WI38 (cell line): ENCODE data around the gene PRKD1.

Experiments
- H3K4me3 ChIP-seq: 2 replicates; pipeline ENCODE4 v1.5.1; 2011; ENCODE audit warnings: low read depth, mild to moderate bottlenecking, control low read depth, low read length
- TF ChIP-seq, protein P1 (sequence below): IDR thresholded peaks from 2 replicates; pipeline ENCODE4 v1.5.1; 2012; ENCODE audit warnings: low read depth, mild to moderate bottlenecking, control low read depth, low read length

Gene PRKD1

DNA sequence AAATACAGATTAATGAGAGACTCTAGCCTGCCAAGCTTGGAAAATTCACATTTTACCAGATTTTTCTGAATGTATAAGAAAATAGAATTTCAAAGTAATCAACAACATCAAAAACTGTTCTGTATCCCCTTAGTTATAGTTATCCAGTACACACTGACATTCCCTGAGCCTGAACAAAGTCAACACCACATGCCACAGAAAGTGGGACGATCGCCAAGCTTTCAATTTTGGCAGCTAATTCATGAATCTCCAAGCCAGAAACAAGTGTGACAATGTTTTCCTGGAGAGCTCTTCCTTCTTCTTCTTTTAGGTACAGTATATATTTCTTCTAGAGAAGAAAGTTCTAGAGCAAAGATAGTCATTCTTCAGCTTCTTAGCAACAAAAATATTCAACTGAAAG is 290.2 kb downstream of the PRKD1 start:
- TF ChIP-seq, protein P1, sequence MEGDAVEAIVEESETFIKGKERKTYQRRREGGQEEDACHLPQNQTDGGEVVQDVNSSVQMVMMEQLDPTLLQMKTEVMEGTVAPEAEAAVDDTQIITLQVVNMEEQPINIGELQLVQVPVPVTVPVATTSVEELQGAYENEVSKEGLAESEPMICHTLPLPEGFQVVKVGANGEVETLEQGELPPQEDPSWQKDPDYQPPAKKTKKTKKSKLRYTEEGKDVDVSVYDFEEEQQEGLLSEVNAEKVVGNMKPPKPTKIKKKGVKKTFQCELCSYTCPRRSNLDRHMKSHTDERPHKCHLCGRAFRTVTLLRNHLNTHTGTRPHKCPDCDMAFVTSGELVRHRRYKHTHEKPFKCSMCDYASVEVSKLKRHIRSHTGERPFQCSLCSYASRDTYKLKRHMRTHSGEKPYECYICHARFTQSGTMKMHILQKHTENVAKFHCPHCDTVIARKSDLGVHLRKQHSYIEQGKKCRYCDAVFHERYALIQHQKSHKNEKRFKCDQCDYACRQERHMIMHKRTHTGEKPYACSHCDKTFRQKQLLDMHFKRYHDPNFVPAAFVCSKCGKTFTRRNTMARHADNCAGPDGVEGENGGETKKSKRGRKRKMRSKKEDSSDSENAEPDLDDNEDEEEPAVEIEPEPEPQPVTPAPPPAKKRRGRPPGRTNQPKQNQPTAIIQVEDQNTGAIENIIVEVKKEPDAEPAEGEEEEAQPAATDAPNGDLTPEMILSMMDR, result no peak
- no peak overlapping the region for H3K4me3 ChIP-seq

DNA sequence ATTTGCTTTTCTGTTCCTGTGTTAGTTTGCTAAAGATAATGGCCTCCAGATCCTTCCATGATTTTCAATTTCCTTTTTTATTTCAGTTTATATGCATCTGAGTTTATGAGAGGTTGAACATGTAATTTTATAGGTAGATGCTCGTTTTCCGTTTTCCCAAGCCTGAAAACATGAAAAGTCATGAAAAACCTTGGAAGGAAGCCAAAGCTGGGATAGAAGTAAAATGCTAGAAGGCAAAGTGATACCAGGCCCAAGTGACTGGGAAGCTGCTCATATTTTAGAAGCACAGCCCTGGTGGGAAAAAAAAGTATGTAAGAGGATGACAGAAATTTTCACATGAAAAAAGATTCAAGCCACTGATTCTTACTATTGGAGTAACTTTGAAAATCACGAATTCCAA is 290.8 kb downstream of the PRKD1 start:
- TF ChIP-seq, protein P1, result no peak
- no peak overlapping the region for H3K4me3 ChIP-seq

DNA sequence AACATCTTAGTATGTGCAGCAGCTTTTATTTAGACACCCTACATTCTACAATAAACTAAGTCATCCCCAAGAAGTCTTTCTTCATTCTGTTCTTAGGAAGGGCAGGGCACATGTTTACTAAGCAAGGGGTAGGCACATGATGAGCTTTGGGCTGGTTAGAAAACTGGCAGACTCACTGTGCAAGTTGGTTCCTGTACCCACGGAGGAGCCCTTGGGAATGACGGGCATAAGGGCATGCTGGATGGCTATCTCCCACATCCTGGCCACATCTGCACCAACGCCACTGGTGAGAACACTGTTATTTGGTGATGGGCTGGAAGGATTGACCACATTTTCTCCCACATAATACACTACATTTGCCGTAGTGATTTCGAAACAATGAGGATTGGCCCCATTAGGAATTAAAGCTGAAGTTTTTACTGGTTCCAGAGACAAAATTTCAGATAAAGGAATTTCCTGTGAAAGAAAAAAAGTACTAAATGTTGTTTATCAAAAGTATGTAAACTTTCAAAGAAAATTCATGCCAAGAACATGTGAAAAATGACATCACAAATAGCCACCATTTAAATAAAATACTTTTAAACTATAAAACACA is 297.0 kb downstream of the PRKD1 start:
- TF ChIP-seq, protein P1, result no peak
- no peak overlapping the region for H3K4me3 ChIP-seq

GRCh38 chr14:29629839-29630238 is 297.8 kb downstream of the PRKD1 start:
- TF ChIP-seq, protein P1, result no peak
- H3K4me3 ChIP-seq, result no peak overlapping the region

DNA sequence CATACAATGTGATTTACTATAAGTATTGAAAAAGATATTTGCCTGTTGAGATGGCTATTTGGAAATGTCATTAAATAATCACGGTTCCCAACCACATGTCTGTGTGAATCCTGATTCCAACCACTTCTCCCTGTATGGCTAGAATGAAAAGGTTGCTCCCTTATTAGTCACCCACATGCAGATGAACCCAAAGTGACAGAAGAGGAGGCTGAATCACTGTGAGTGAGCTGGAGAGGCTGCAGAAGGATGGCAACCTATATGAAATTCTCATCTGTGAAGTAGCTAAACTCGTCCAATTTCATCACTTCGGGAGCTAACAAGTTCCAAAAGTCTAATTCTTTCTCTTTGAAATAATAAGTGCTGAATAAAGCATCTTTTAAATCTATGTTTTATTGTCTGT is 300.5 kb downstream of the PRKD1 start:
- TF ChIP-seq, protein P1, result no peak

GRCh38 chr14:29618323-29619067 is 309.2 kb downstream of the PRKD1 start:
- no peak overlapping the region for H3K4me3 ChIP-seq
- TF ChIP-seq, protein P1, result no peak

More for the DNA sequence above, 300.5 kb downstream of the PRKD1 start:
- no peak overlapping the region for H3K4me3 ChIP-seq

- no peak overlapping the region for H3K4me3 ChIP-seq
- TF ChIP-seq, protein P1, result no peak
These were observed 310.7 kb downstream of the PRKD1 start for GRCh38 chr14:29616922-29617321.
